A549 (cell line): Measurements from ENCODE around the gene YAF2.

Source experiments
- BHLHE40 ChIP-seq: IDR thresholded peaks from 2 replicates; pipeline ENCODE4 v1.6.1; 2012; ENCODE audit warnings: low read depth, low read length, inconsistent platforms
- CEBPB ChIP-seq, 2 experiments: fragments of >200 bp in 1 of 2; sonication (Bioruptor Twin) in 1 of 2; formaldehyde crosslinking in 1 of 2; IDR thresholded peaks; 2 replicates each; pipeline ENCODE4 v1.6.1; 2012 to 2016
- CHD2 ChIP-seq: fragments of 150-350 bp; IDR thresholded peaks from 2 replicates; pipeline ENCODE4 v1.6.1; 2014; ENCODE audit warnings: low read length; ENCODE audit not compliant: partially characterized antibody
- CHD4 ChIP-seq: fragments of 200-600 bp; sonication (generic); IDR thresholded peaks from 2 replicates; pipeline ENCODE4 v1.6.1; 2016; ENCODE audit warnings: antibody characterized with exemption, mild to moderate bottlenecking, borderline replicate concordance
- EP300 ChIP-seq, 2 experiments: fragments of >200 bp; sonication (Bioruptor Twin); formaldehyde crosslinking; IDR thresholded peaks; 2 replicates in 1 of 2; 3 replicates in 1 of 2; pipeline ENCODE4 v1.6.1; 2016 to 2017
- PHF8 ChIP-seq: fragments of 200-600 bp; sonication (generic); IDR thresholded peaks from 2 replicates; pipeline ENCODE4 v1.6.1; 2016; ENCODE audit warnings: low read depth, mild to moderate bottlenecking, antibody characterized with exemption, moderate library complexity, borderline replicate concordance
- POLR2A ChIP-seq: IDR thresholded peaks from 2 replicates; pipeline ENCODE4 v1.6.1; 2012; ENCODE audit warnings: mild to moderate bottlenecking, low read length
- RFX5 ChIP-seq: fragments of 450-650 bp; IDR thresholded peaks from 2 replicates; pipeline ENCODE4 v1.7.1; 2014; ENCODE audit warnings: antibody characterized with exemption, mild to moderate bottlenecking, moderate library complexity
- TF ChIP-seq, protein P1 (sequence below): fragments of >200 bp; sonication (Bioruptor Twin); formaldehyde crosslinking; IDR thresholded peaks from 3 replicates; pipeline ENCODE4 v1.5.1; 2016
- TF ChIP-seq, protein P2 (sequence below): fragments of 250-450 bp; sonication (Bioruptor Pico); IDR thresholded peaks from 2 replicates; pipeline ENCODE4 v1.5.0; 2021; ENCODE audit warnings: mild to moderate bottlenecking, moderate library complexity, borderline replicate concordance

DNA sequence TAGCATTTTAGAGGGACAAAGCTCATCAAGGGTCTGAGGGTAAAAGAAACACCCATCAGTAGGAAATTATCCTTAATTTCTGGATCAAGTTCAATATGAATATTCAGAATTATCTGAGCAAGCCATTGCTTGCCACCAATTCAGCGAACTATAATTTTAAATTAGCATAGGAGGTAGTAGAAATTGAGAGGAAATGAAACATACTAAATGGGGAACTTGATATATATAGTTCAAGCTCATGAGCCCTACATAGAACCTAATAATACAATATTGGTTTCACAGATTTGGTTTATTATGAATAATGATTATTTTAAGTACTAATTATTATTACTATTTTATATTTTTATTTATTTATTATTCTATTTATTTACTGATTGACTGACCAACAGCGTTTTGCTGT lies 51.3 kb downstream of the YAF2 start:
- TF ChIP-seq, protein P1, sequence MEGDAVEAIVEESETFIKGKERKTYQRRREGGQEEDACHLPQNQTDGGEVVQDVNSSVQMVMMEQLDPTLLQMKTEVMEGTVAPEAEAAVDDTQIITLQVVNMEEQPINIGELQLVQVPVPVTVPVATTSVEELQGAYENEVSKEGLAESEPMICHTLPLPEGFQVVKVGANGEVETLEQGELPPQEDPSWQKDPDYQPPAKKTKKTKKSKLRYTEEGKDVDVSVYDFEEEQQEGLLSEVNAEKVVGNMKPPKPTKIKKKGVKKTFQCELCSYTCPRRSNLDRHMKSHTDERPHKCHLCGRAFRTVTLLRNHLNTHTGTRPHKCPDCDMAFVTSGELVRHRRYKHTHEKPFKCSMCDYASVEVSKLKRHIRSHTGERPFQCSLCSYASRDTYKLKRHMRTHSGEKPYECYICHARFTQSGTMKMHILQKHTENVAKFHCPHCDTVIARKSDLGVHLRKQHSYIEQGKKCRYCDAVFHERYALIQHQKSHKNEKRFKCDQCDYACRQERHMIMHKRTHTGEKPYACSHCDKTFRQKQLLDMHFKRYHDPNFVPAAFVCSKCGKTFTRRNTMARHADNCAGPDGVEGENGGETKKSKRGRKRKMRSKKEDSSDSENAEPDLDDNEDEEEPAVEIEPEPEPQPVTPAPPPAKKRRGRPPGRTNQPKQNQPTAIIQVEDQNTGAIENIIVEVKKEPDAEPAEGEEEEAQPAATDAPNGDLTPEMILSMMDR: no peak
- TF ChIP-seq CEBPB (IDR thresholded peaks at IDR 0.05) (no peak), CHD4 (no peak), BHLHE40 (no peak), EP300 (IDR thresholded peaks at IDR 0.05) (no peak), POLR2A (no peak), PHF8 (no peak), RFX5 (no peak), CHD2 (no peak)
- TF ChIP-seq, protein P2, sequence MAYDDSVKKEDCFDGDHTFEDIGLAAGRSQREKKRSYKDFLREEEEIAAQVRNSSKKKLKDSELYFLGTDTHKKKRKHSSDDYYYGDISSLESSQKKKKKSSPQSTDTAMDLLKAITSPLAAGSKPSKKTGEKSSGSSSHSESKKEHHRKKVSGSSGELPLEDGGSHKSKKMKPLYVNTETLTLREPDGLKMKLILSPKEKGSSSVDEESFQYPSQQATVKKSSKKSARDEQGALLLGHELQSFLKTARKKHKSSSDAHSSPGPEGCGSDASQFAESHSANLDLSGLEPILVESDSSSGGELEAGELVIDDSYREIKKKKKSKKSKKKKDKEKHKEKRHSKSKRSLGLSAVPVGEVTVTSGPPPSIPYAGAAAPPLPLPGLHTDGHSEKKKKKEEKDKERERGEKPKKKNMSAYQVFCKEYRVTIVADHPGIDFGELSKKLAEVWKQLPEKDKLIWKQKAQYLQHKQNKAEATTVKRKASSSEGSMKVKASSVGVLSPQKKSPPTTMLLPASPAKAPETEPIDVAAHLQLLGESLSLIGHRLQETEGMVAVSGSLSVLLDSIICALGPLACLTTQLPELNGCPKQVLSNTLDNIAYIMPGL: no peak
